Renal cortical epithelial cell (primary cell): Measurements from ENCODE around the gene PPFIA2. TPM values are rescaled to one million over a fixed set of nuclear protein-coding genes. Genes with fewer than 3 reads are reported as not detected.

Experiments used
- DNase-seq: peaks from one replicate; pipeline ENCODE4 v3.0.0-alpha.2; 2011; ENCODE audit warnings: low read depth
- total RNA-seq: library from RNA; depleted of rRNA; stranded (reverse); fragments of >200 nt; gene quantifications from 2 replicates; pipeline ENCODE4 v1.2.3, GENCODE V29; 2014

The PPFIA2 gene
- total RNA-seq, 1 donor from 2014 or later = 6.2 TPM

DNA sequence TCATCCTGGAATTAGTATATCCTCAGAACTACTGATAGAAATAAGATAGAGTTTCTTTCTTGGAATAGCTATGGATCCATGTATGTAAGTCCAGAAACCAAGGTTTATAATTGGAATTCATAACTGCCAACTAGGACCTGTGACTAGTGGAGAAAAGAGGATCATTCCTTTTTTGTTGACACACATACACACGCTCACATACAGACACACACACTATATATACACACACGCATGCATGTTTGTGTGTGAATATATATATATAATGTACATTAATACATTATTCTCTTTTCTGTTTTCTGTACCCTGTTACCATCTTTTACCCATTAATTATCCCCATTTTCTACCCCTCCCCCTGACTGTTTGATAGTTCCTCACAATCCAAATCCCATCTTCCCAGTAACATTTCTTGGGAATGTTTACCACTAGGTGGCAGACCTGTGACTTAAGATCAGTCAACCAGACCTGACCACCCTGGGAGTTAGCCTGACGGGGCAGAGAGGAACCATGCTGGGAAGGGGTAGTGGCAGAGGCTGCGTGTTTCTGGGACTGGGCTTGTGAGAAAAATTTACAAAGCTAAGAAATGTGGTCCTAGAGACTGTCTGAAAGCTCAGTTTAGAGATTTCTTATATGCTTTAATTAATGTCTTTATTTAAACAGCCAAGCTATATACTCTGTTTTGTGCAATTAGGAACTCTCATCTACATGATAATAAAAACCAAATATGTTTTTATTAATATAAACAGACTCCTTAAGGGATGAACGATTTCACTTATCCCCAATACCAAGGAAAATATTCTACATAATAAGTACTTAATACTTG is 308.0 kb downstream of the PPFIA2 start:
- peak; percentile 72 for DNase-seq

DNA sequence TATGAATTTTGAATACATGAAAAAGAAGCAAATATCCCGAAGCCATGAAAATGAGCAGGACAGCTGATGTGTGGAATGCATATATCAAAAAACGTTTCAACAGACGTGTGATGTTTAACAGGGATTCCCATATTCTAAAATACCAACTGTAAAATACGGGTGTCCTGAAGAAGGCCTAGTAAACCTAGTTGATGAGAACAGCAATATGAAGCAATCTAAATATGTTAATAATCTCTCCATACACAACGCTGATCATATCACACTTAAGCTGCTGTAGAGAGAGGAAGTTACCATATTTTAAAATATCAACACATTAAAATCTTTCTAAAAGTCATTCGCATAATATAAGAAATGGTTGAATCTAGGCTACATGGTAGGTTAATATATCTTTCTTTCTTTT is 317.5 kb downstream of the PPFIA2 start:
- no peak for DNase-seq

DNA sequence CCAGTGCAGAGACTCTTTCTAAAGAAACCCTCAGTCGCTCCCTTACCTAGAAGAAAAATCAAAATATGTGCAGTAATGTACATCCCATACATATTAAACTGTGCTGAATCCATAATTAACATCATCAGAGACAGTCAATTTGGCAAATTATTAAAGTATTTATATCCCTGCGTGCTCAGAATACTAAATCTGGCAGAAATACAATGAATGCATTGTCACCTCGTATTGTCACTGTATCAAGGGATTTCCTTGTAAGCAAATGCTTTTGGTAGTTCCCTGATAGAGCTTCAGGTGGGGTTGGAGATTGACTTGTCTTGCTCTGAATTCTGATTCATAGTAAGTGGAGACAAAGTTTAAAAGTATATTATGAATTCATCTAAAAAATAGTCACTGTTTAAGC is 319.1 kb downstream of the PPFIA2 start:
- DNase-seq = no peak

DNA sequence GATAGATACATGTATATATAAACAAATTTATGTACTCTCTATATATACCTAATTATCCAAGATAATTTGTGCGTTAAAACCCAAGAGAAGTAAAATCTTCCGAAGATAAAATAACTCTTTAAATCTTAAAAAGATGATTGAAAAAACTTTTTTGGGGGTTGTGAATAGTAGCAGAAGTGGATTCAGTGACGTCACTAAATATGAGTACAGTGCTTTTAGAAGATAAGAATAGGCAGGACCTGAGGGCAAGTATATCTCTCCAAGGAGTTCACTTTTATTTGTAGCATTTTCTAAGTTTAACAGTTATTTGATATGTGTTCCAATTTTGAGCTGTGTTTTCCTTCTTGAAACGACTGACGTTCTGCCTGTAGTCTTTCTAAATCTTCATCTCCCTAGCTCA is 319.8 kb downstream of the PPFIA2 start:
- no peak for DNase-seq

DNA sequence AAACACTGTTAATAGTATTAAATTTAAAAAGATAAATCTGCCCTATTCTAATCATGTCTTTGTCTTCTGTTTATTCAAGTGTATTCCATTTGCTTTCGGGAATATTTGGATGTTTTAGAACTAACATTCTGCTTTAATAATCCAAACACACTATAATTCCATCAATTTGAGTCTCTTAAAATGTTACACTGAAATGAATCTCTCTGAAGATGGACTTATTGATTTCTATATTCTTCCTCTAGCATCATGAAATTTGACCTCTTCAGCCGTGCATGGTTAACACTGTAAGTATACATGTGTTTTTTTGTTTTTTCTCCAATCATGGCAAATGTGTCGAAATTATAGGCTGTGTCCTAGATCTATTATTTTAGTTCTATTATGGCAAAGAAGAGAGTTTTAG is 342.1 kb downstream of the PPFIA2 start:
- no peak for DNase-seq

DNA sequence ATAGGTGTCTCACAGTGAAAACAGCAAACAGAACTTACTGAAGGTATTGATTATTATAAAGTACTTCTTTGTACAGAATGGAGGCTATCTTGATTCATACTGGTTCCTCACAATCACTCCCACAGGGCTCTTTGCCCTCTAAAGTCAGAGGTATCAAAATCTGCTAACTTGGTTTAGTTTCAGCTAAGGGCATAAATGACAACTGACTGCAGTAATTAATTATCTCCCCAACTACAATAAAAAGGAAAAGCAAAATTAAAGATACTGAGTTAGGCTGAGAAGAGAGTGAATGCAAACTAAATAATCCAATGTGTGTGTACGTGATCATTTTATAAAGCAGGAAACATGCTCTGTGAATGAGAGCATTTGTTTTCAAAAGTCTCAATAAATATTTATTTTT is 342.6 kb downstream of the PPFIA2 start:
- DNase-seq = no peak

DNA sequence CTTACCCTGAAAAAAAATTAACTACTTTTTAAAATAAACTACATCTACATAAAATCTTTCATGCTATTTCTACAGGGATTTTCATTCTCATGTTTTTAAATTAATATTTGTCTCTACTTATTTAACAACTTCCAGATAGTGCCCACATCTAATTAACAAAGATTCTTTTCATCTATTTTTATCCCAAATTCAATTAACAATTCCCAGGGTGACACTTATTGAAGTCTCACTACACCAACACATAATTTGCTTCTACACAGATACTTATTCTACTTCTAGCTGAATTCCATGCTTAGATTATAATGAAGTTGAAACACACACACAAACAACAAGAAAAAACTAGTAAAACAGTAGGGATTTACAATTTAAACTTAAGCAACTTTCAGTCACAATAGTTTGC is 344.7 kb downstream of the PPFIA2 start:
- DNase-seq = no peak

DNA sequence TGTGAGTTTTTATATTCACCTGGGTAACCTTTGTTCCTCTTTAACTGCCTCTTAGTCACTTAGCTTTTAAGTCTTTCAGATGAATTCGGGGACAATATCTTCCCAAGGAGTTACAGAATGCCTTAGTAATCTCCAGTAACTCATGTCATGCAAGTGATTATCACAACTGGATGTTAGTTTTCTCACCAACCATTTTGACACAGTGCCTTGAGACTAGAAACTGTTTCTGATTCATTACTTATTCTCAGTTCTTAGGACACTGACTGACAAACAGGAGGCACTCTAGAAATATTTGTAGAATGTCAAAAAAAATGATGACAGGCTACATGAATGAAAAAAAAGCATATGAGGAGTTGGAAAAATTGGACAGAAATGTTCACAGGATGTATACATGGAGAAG is 346.2 kb downstream of the PPFIA2 start:
- DNase-seq = no peak

DNA sequence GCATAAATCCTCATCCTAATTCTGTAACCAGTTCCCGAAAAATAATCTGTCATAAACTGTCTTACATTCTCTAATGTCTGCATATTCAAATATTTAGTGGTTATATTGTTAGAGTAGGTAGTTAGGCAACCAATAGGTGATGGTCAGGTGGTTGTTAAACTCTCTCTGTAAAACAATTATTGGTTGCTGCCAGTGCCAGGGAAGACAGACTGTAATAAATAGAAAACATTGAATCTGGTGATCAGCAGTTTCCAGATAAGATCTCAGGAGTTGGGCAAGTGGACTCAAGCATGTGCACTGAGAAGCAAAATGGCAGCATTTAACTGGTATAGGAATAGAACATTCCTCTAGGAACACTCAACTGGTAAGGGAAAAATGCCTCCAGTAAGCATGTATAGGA is 355.8 kb downstream of the PPFIA2 start:
- no peak for DNase-seq

DNA sequence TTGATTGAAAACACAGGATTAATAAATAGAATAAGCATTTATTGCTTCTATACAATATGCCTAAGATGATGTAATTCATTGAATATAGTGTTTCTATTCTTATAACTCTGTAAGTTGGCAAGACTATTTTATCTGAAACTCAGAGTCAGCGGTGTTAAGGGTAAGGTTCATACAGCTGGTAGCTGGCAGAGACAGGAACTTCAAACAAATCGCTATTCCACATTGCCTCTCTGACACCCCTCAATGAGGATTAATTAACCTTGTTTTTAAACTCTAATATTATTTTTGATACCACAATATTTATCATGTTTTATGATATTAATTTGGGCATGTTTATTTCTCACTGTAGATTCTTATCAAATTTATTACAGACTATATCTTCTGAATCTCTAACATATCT is 357.9 kb downstream of the PPFIA2 start:
- DNase-seq = no peak

DNA sequence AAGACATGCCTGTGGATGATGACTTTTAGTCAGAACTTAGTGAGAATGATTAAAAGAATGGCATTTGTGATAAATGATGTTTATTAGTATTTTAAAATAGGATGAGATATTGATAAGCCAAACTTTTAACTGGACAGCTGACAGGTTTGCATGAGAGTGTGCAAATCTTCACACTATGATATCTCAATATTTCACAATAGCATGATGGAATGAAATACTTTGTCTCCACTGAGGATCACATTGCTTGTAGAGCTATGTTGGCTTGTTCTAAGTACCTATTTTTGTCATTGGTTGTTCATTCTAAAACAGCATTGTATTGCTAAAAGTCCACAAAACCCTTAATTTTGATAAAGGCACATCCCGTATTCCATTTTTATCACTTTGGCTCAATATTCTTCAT is 359.1 kb downstream of the PPFIA2 start:
- no peak for DNase-seq

DNA sequence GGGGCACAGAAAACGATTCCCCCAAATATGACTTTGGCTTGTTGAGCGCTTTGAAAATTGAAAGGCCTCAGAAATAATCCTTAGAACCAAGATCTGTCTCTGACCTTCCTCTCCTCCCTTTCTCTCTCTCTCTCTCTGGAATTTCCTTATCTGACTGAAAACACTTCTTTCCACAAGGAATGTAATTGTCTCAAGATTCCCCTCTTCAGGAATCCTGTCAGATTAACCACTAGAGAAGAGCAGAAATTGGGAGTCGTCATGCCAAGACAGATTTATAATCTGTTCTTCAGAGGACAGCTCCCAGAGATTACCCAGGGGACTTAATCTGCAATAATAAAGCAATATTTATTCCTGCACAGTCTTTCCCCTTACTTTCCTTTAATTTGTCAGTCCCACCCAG is 363.7 kb downstream of the PPFIA2 start:
- DNase-seq = no peak

DNA sequence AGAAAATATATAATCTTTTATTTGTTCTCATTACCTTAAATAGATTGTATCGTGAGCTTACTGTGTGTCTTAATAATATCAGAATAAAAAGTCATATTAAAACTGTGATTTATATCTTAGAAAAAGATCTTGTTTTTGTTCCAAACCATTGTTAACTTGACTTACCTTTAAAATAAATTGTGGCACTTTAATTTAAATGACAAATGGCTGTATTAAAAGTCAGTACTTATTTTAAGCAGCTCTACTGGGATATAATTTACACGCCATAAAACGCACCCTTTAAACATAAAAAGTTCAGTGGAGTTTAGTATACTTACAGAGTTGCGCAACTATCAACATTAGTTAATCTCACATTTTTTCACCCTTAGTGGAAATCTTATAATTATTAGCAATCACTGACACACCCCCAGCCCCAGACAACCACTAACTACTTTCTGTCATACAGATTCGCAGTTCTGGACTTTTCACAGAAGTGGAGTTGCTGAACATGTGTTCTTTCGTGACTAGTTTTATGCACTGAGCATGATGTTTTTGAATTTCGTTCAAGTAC is 369.5 kb downstream of the PPFIA2 start:
- peak; percentile 2 for DNase-seq

DNA sequence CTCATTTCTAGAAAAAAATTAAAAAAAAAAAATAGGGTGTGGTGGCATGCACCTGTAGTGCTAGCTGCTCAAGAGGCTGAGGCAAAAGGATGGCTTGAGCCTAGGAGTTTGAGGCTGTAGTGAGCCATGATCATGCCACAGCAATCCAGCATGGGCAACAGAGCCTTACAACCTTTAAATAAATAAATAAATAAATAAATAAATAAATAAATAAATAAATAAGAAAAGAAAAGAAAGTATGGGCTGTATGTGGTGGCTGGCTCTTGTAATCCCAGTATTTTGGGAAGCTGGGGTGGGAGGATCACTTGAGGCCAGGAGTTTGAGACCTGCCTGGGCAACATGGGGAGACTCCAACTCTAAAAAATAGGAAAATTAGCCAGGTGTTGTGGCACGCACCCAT is 373.0 kb downstream of the PPFIA2 start:
- DNase-seq = no peak

DNA sequence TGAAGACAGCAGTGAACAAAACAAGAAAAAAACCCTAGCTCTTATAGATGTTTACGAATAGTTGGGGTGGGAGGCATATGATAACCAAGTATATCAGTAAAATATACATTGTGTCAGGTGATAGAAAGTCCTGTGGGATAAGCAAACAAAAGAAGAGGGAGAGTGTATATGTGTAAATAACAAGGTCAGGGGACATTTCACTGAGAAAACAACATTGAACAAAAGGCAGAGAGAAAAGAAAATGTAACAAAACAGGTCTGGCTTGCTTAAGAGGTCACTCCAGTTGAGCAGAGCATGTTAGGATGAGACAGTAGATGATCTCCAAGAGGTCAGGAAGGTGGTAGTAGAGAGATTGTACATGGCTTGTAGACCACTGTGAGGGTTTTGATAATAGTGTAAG is 377.2 kb downstream of the PPFIA2 start:
- no peak for DNase-seq

DNA sequence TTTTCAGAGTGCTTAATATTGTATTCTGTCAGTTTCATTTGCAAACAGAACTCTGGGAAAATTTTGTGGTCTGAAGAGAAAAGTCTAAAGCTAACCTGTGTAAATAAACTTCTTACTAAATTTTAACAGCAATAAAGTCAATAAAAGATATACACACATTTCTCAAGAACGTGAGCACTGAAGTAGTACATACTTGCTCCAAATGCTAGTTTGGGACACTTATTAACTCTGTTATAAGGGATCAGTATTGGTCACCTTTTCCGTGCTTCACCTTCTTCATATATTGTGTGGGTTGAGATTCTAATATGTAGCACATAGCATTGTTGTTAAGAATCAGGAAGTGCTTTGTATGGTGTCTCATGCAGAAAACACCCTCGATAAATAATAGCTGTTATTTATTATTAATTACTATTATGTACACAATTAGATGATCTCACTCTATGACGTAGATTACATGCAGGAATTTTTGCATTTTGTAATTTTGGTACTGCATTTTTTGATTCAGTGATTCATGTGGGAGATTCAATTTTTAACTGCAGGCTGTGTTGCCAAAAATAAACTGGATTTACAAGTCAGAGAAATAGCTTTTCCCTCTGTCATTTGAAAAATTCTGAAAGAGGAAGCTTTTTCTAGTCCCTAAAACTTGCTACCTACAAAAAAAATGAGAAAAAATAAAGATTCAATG is 380.4 kb downstream of the PPFIA2 start:
- peak; percentile 67 for DNase-seq

DNA sequence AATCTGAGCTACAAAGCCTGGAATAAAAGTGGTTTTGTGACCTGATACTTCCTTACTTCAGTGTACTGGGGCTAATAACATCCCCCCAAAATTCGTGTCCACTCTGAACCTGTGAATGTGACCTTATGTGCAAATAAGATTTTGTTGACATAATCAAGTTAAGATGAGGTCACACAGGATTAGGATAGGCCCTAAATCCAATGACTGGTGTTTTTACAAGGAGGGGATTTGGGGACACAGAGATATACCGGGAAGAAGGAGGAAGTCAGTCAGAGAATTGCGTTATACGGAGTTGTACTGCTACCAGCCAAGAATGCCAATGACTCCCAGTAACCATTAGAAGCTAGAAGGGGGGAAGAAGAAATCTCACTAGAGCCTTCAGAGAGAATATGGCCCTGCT is 381.4 kb downstream of the PPFIA2 start:
- DNase-seq = no peak

DNA sequence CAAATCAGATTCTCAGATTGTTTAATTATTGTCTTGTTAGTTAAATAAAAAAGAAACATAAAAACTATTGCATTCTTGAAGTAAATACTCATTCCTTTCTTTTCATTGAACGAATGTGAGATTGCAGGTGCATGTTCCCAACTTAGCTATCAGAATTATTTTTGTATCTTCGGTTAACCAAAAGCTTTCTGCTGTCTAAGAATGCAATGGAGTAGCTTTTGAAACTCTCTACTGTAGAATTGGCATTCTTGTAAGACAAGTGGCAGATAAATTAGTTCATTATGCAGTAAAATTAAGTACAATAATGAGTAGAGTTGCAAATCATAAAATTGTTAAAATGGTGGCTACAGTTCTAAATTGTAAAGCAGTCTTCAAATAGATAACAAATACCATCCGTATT is 383.2 kb downstream of the PPFIA2 start:
- no peak for DNase-seq

DNA sequence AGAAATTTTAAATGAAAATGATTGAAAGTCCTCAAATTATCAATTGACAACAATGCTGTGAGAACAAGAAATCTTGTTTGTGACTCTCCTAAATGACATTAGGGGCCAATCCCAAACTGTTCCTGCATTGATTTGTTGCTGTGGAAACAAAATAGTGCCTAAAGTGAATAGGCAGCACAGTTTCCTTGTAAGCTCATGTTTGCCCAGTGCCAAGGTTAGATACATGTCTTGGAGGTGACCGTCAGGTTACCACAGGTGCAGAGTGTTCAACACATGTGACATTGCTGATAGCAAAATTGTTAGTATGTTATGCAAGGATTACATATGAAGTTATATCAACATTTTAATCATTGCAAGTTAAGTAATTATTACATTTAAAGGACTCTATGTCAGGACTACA is 388.7 kb downstream of the PPFIA2 start:
- no peak for DNase-seq

DNA sequence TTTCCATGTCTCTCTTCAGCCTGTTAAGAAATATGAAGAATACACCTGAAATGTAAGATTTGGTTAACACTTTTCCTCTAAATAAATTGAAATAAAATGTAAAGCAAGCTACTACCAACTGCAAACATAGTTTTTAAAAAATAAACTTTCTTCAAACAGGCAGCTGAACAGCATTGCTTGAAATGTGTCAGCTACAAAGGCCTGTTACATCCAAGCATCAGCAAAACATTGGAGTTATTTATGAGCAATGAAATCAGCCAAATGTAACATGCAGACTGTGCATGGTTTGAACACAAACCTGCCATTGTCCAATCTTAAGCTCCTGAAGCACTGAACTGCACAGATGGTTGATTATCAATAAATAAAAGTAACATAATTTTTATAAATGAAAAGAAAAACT is 390.0 kb downstream of the PPFIA2 start:
- peak; percentile 3 for DNase-seq

DNA sequence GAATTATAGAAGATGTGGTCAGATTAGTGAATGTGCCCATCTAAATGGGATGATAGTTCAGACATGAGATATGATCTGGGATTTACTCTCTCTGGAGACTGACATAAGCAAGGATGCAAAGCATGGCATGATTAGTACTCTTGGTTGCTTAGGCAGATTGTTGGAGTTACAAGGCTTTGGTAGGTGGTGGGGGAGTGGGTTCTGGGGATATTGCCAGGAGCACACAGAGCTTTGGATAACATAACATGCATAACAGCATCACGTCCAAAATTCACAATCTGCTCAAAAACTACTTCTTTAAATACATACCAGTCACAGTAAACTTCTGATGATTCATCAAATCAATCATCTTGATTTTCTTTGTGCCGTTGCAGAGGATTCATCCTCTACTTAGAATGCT is 393.9 kb downstream of the PPFIA2 start:
- DNase-seq = no peak

DNA sequence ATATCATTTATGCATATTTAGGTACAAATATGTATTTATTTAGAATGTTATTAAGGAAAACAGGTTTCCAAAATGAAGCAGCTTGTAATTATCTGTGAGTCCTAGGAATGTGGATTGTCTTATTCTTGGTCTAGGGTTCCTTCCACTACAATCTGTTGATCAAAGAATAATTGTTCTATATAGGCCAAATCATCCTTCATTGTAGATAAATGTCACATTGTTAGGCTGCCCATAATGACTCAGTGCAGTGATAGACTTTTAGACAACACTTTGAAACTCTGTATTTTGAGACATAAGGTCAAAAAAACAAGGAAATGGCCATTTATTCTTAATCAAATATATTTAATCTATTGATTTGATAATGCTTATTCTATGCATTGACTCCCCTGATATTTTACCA is 398.2 kb downstream of the PPFIA2 start:
- DNase-seq = no peak

DNA sequence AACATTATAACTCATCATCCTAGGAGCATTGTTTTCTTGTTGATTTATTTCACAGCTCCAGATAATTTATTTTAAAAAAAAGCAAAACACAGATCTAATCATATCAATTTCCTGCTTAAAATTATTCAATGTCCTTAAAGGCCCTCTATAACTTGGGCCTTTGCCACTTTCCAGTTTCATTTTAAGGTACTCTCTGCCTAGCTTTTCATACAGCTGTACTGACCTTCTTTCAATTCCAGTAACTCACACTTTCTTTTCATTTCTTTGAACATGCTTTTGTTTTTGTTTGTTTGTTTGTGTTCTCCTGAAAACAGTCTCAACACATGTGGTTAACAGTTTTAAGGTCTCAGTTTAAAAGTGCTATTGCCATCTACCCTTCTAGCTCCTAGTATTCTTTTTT is 399.4 kb downstream of the PPFIA2 start:
- no peak for DNase-seq
